GM21447 (cell line): ENCODE measurements around the gene CLK3.
"Not testable (repeated sequence)": the region's sequence is repeated elsewhere in the genome, so short reads cannot be mapped to it uniquely, and the experiment has no call there.

Source experiments
- ATAC-seq: cut with Tn5 transposase; IDR thresholded peaks from one replicate; pipeline ENCODE4 v1.9.1; 2021; ENCODE audit not compliant: unreplicated experiment

CLK3 gene

DNA sequence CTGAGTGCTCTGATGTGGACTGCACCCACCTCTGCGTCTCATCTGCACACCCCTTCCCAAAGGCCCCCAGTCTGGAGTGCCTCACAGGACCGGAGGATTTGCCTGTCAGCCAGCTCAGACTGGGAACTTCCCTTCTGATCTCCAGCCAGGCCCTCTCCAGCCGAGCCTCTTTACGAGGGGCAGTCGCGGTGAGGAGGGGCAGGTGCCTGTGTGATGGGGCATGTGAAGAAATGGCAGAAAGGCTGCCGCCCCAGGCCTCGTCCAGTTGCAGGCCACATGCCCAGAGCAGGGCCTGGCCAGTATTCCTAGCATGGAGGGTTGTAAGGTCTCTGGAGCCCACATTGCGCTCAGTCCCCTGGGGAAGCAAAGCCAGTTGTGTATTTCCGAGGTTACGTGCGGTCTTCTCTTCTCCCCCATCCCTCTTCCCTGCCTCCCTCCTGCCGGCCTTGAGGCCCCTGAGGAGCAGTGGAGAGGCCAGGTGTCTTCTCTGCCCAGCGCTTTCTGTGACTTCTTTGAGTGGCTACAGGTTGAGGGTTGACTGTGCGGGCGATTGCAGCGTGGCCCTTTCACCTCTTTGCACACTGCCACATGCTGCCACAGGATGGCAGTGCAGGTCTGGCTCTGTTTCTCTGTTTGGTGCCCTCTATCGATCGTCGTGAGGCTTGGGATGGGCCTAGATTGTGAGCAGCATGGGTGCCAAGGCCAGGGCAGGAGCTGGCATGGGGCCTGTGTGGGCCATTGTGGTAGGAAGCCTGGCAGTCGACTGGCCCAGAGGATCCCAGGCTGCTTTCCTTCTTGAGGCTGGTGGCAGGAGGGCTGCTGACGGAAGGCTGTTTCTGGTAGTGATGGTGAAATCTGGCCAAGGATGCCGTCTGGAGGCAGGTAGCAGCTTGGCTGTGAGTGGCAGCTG is 5.3 kb downstream of the CLK3 start:
- no peak for ATAC-seq

DNA sequence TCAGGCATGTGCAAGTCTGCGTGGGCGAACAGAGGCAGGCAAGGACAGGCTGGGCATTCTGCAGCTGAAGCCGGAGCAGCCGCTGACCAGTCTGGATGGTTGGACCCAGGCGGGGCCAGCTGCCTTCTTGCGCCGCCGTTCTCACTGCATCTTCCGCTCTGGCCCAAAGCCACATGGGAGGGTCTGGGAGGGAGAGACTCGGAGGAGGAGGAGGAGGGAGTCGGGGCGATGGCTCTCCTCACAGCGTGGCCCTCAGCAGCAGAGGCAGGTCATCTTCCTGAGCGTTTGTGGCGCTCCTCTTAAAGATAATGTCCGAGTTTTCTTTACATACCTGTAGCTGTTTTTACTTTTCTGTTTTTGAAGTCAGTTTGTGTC is 5.9 kb downstream of the CLK3 start:
- ATAC-seq: no peak

DNA sequence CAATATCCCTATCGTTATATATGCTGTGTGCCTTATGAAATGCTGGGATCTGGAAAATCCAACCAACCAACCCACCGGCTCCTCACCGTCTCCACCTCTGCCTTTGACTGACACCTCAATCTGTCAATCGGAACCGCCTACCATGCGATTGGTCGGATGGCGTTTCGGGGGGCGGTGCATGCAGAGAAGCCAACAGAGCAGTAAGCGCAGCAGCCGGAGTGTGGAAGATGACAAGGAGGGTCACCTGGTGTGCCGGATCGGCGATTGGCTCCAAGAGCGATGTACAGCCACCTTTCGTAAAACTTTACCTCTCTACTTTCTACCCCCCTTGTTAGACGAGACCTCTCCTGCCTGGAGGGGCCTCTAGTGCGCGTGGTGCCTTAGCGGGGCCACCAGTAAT is 6.3 kb downstream of the CLK3 start:
- ATAC-seq: no peak

DNA sequence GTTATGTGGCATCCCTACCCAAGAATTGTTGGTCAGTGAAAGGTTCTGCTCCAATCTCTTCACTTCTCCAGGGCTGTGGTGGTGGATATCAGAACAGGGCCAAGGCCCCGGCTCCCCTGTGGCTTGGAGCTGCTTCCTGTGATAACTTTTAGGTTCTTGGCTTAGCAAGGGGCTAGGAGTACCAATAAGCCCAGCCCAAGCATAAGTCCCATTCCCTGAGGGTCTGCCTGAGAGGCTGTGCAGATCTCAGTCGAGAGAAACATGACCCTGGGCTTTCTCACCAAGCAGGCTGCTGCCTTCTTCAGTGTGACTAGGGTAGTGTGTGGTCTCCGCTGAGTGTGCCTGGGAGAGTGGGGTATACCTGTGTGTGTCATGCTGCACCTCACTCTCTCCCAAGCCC is 7.1 kb downstream of the CLK3 start:
- ATAC-seq: no peak

DNA sequence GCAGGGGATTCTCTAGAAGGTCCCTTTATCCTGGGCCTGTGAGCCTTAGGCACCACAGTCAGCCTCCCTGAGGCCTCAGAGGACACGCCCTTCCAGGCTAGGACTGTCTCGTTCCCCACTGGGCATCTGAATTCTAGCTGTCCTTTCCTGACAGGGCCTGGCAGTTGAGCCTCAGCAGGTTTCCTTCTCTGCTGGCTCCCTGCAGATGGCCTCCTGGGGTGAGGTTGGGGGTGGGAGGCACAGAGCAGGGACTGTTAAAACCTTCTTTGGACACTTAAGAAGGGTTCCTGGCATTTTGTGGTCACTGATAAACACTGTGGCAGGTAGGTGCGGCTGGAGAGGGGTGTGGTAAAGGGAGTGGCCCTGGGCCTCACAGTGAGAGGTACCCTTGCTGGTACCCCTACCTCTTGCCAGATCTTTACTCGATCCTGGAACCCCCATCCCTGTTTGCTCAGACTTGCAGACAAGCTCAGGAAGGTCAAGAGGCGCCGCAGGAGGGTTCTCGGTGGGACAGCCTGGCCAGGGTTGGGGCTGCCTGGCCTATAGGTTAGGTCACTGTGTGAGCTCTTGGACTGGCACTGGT is 8.5 kb downstream of the CLK3 start:
- no peak for ATAC-seq

GRCh38 chr15:74625693-74626092 is 10.1 kb downstream of the CLK3 start:
- no peak for ATAC-seq

- ATAC-seq: no peak
Observed at GRCh38 chr15:74626336-74626735, 10.7 kb downstream of the CLK3 start.

- ATAC-seq: no peak
Observed at GRCh38 chr15:74626752-74627692, 11.4 kb downstream of the CLK3 start.

DNA sequence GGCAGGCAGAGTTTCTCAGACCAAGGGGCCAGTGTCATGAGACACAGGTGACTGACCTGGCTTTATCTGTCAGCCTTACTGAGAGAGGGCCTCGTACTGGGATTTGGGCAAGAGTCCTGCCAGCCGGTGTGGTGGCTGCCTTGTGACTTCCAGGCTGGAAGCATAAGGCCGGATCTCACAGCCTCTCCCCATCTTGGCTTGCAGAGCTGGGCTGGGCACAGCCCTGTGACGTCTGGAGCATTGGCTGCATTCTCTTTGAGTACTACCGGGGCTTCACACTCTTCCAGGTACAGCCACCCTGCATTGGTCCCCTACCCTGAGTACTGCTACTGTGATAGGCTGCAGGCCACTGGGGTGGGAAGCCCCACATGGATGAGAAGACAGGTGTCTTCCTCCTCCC is 12.1 kb downstream of the CLK3 start:
- ATAC-seq: no peak

GRCh38 chr15:74628199-74628598 is 12.6 kb downstream of the CLK3 start:
- no peak for ATAC-seq

DNA sequence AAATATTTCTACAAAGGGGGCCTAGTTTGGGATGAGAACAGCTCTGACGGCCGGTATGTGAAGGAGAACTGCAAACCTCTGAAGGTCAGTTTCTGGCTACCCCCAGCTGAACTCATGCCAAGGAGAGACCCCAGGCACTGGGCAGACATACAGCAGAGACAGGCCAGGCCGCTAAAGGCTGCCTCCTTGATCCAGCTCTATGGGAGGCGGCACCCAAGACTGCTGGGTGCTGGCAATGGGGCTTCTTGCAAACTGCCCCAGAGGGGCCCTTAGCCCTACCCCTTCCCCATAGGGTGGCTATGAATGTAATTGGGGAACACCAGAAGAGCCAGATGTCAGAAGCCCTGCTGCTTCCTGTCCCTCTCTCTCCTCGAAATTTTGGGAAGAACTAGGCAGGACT is 13.3 kb downstream of the CLK3 start:
- ATAC-seq: no peak

DNA sequence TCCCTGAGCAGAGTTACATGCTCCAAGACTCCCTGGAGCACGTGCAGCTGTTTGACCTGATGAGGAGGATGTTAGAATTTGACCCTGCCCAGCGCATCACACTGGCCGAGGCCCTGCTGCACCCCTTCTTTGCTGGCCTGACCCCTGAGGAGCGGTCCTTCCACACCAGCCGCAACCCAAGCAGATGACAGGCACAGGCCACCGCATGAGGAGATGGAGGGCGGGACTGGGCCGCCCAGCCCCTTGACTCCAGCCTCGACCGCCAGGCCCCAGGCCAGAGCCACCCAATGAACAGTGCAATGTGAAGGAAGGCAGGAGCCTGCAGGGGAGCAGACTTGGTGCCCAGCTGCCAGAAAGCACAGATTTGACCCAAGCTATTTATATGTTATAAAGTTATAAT is 14.1 kb downstream of the CLK3 start:
- not testable (repeated sequence) for ATAC-seq

DNA sequence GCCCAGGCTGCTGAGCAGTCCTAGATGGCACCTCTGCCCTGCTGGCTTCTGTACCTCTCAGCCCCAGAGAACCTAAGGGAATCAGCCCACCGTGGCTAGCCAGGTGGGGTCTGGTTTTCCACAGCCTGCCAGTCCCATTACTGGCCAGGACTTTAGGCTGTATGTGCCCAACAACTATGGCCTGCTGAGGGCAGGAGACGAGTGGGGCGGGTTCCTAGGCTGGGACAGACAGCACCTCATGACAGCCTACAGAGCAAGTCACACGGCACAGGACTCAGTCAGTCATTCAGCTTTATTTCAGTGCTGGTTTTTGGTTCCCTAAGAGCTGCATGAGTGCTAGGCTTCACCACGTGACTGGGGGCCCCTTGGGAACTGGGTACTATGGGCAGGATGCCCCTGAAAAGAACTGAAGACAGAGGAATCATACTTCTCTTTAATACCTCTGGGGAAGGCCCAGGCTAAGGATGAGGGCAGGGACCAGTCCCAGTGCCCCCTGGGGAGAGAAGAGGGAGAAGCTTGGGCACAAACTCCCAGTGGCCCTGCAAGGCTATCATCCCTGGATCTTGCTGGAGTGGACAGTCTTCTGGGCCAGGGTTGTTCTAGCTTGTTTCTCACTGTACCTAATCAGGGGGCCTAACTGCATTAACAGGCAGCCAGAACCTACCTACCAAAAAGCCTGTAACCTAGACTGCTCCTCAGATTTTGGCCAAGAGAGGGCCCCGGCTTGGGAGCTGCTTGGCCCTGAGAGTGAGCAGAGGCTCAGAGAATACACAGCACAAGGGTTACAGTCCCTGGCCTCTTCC is 14.8 kb downstream of the CLK3 start:
- ATAC-seq: no peak

DNA sequence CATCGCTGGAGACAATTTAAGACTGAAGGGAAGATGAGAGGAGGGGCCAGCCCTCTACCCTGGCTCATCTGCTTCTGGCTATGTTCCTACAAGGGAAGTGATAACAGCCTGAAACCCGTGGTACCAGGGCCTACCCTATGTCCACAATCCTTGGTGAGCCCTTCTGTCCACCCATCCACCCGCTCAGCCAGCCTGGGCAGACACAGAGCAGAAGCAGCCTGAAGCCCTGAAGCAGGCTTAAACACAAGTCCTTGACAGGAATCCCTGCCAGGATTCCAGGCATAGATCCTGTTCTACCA is 15.4 kb downstream of the CLK3 start:
- no peak for ATAC-seq

DNA sequence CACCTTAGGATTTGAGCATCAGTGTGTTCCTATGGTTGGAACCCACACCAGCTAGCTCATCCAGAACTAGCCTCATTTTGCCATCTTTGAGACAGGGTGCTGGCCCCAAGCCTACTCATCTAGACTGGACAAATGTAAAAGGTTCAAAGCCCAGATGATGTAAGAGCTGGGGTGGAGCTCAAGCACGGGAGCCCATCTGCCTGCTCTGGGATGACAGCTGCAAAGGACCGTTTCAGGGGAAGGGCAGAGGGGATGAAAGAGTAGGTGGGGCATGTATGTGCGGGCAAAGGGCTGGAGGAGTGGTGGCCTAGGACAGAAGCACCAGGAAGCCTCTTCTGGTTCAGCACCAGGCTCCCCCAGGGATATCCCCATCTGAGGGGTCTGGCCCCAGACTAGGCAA is 15.8 kb downstream of the CLK3 start:
- no peak for ATAC-seq

- no peak for ATAC-seq
Observed at GRCh38 chr15:74631935-74632560, 16.4 kb downstream of the CLK3 start.

DNA sequence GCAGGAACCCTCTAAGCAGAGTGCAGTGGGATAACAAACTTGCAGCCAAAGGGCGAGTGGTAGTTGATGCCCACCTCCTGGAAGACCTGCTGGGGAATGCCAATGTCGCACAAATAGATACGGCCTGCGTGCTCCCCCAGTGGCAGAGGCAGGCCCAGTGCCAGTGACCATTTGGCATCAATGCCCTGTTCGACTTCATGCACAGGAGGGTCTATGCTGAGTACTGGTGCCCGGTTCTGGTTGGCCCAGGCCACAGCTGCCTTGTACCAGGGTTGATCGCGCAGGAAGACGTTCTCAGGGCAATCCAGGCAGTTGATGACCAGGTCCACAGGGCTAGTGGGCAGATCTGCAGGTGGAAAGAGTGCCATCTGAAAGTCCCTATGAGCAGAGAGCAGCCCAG is 17.0 kb downstream of the CLK3 start:
- ATAC-seq: no peak

DNA sequence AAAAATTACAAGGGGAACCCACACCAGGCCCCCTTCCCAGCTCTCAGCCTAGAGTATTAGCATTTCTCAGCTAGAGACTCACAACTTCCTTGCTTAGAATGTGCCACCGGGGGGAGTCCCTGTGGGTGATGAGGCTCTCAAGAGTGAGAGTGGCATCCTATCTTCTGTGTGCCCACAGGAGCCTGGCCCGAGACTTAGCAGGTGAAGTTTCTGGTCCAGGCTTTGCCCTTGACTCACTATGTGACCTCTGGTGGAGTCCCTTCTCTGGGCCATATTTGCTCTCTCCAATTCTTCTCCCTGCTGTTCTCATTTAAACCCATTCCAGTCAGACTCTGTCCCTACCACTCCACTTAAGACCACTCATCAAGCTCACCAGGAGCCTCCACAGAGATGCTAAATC is 18.1 kb downstream of the CLK3 start:
- no peak for ATAC-seq

DNA sequence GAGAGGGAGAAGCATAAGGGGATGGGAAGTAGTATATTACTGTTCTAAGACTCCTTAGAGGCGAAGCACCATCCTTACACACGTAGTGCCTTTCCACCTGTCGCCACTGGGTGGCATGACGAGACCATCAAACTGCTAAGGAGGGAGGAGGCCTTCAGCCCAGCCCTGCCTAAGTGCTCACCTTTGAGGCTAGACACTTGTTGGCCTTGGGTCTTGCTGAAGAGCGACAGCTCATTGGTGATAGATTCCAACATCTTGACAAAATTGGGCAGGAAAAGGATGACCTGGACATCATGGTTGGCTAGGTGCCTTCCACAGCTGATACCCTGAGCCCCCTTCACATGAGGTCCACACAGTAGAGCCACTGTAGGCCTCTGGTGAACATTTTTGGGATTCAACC is 19.6 kb downstream of the CLK3 start:
- ATAC-seq: no peak

DNA sequence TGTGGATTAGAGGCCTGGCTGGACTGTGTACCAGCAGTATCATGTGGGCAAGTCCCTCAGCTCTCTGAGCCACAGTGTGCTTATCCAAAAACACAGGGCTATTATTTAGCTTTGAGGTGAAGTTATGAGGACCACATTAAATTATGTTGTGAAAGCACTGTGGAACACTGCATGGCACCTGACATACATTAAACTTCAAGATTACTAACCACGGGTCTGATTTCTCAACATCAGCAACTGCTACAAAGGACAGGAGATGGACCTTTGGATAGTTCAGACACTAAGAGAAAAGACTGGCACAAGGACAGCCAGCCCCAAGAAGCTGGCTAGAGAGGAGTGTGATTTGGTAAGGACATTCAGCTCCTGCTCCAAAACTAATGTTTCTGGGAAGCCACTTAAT is 21.3 kb downstream of the CLK3 start:
- ATAC-seq: no peak

- ATAC-seq: no peak
Observed at GRCh38 chr15:74641151-74641550, 25.5 kb downstream of the CLK3 start.
